Midbrain (tissue), 1 donor: Measurements from ENCODE around the gene ICAM2.
"Not testable (repeated sequence)": the region's sequence is repeated elsewhere in the genome, so short reads cannot be mapped to it uniquely, and the experiment has no call there.

Experiments used
- DNase-seq: peaks from one replicate; lab custom pipeline; 2025; lab: John Stamatoyannopoulos, UW

ICAM2 gene

DNA sequence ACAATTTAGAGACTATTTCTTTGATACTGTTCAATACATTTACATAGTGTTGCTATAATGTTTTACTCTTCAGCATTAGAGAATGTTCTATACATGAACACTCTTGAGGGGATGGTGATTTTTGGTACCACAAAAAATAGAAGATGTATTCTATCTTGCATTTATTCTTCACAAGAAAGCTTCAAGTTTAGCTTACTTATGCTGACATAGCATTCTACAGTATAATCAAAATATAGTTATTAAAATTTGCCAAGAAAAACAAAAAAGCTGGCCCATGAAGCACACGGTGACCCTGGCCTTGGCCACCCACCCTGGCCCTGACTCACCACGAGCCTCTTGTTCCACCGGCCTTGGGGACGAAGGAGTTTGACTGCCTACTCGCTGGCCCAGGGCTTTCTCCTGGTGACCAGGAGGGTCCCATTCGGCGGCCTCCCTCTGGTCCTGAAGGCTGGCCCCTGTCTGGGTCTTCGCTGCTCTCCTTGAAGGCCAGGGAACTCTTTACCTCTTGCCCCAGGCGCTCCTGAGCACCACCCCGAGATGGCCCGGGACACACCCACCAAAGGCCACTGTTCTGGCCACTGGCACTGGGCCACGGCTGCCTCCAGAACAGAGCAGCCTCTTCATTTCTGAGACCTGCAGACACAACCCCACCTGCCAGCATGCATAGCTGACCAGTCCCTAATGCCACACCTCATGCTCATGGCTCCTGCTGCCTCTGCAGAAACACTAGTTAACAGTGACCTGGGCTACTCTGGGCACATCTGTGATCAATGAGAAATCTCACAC is 22.5 kb upstream of the ICAM2 start:
- no peak for DNase-seq

DNA sequence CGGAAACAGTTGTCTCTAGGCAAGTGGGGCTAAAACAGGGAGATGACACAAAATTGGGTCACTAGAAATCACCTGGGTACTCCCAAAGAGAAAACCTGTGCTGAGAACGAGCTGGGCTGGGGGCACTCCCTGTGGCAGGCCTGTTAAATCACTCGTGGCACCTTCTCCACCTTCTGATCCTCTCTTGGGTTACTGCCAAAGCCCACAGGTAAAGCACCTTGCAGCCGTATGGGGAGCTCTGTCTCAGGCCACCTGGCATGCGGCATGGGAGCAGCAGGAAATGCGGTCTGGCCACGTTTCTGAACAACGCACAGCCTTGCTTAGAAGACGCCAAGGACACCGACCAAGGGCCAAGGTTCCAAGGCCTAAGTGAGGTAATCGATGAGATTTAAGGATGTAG is 21.5 kb upstream of the ICAM2 start:
- DNase-seq = no peak

DNA sequence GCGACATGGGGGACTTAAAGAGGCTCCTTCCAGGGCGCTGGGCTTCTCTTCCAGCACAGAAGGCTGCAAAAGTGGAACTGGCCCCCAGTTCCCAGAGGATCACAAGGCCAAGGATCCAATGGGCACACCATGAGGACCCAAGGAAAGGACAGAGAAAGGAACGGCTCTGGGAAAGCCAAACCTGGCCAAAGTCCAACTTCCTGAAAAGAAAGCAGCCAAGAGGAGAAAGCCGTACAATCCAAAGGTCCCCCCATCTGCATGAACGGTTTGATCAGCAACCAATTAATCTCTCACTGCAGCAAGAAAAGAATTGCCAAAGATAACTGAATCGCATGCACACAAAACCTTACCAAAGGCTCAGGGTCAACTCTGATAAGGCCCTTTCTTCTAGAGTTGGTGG is 19.8 kb upstream of the ICAM2 start:
- no peak for DNase-seq

DNA sequence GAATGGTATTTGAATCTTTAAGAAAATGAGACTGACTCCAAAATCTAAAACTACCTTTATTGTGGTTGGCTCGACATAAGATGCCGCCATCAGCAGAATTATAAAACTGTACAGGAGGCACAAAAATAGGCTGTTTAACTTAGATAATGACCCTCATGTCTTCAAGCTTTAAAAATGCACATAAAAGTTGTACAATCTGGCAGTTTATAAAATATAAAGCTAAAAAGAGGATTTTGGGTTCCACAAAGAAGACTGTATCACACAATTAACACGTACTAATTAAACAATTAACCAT is 18.6 kb upstream of the ICAM2 start:
- DNase-seq = no peak

DNA sequence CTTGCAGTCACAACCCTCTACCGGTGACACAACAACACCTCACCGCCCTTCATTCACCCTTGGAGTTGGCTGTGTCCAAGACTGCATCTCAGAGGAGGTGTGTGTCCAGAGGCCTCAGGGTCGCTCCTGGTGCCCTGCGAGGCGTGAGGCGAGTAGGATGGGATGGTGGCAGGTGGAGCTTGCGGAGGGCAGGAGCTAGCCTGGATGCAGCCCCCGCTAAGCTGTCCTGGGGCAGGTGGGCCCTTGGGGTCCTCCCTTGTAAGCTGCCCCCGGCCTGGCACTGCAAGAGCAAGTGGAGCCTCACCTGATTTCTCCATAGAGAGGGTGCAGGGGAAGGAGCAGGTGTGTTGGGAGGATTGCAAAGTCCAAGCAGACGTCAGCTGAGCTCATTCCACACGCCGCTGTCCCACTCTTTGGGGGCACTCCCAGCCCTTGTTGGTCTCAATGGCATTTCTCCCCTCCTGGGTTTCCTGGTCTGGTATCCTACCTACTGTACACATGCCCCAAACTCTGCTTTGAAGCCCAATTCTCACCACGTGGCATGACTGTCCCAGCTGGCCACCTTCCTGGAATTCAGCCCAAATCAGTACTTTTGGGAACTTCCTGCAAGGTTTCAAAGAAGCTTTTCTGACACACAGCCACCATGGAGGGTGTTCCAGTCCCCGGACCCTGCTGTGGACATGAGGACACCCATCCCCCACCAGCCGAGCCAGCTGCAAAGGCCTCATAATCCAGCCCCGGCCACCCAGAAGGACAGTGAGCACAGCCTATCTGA is 18.1 kb upstream of the ICAM2 start:
- no peak for DNase-seq

DNA sequence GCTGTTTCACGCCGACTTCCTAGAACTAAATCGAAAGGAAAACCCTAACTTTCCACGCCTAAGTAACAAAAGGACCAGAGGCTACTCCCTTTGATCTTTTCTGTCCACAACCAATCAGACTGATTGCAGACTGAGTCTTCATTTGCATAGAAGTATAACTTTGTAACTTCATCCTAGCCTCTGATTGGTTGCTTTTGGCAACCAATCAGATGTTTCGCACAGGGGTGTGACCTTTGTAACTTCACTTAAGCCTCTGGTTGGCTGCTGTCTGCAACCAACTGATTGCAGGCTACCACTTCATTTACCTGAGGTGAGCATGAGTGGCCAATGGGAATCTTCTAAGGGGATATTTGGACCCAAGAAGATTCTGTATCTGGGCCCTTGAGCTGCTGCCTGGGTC is 17.4 kb upstream of the ICAM2 start:
- no peak for DNase-seq

DNA sequence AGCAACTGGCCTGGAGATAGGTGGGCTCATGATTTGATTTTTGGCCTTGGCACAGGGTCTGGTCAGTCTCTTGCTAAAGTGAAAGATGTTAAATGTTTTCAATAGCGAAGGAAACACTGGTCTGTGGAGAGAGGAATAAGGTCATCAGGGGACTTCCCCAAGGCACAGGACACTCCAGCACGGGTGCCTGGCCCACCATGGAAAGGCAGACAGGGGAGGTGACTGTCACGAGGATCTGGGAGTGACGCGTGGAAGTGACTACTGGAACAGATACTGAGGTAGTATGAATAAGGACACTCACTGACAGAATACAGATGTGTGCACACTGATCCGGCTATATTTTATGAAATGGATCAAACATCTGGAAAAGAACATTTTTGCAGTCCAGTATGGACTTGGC is 16.7 kb upstream of the ICAM2 start:
- no peak for DNase-seq

DNA sequence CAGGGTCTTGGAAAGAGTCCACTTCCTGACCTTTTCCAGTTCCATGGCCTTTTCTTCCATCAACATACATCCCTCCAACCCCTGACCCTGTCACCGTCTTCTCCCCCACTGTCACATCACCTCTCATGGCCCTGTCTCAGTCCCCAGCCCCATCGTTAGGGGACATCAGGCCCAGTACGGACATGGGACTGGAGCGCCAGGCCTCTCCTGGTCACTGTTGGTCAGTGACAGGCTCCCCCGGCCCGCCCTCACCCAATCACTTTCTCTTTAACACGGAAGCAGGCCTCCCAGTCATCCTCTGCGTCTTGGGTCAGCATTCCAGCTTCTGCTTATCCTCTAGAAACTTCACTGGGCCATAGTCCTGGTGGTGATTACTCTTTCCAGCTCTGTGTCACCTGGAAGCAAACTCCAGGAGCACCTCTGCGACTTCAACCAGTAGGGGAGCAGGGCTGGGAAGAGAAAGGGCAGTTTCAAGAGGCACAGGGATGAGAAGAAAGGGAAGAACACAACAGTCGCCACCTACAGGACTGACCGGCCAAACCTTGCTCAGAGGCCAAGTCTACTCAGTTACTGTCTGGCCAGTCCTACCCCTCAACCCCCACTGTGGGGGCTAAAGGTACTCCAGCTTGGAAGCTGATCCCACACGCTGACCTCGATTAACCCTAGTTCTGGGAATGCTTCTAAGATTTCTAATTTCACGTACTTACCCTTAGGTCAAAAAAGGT is 15.9 kb upstream of the ICAM2 start:
- no peak for DNase-seq

DNA sequence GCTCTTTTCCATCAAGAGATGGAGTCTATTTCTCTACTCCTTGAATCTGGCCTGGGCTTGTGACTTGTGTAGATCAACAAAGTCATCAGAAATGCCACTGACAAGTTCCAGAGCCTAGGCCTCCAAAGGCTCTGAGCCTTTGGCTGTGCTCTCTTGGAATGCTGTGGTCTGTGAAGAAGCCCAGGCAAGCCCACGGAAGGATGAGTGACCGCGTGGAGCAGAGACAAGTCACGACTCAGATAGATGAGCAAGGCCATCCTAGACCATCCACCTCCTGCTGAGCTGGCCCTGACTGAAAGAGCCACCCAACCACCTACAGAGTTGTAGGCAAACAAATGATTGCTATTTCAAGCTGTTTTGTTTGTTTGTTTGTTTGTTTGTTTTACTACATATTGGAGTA is 11.6 kb upstream of the ICAM2 start:
- no peak for DNase-seq

DNA sequence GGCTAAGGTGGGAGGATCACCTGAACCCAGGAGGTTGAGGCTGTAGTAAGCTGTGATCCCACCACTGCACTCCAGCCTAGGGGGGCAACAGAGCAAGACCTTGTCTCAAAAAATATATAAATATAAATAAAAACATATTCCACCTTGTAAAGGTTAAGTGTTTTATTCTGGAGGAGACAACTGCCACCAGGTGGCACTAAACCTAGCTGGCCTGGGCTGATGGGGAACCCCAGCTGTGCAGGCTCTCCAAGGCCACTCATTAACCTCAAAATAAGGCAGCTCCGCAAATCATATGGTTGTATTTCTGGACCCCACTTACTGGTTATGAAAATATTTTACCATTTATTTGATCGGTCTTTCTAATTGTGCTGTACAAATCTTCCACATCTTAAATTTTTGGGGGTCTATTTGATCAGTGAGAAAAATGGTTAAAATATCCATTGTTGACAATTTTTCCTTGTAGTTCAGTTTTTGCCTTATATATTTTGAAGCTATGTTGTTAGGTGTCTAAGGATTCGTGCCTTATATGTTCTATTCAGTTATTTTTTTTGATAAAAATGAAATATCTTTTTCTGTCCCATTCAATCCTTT is 8.5 kb upstream of the ICAM2 start:
- DNase-seq = peak; percentile 51

DNA sequence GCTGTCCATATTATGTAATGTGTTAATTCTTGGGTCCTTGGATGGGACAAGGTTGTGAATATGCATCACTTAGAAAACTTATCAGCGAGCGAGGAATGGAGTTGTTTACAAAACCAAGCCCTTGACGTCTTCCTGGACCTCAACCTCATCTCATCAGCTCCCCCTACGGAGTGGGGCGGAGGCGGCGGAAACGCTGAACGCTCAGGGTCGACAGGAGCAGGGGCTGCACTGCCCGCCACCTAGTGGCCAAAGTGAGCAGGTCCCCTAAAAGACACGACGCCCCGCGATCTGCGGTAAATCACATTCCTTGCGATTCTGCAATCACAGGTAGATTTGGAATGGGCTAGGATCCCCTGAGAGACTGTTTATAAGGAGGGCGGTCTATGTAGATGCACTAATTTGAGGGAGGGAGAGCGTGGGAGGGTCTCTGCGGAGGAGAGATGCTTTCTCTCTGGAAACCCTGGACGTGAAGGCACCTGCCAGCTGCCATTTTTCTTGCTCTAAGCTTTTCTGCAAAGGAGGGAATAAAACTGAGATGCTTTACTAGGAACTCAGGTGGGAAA is 5.4 kb upstream of the ICAM2 start:
- DNase-seq = peak; percentile 7

DNA sequence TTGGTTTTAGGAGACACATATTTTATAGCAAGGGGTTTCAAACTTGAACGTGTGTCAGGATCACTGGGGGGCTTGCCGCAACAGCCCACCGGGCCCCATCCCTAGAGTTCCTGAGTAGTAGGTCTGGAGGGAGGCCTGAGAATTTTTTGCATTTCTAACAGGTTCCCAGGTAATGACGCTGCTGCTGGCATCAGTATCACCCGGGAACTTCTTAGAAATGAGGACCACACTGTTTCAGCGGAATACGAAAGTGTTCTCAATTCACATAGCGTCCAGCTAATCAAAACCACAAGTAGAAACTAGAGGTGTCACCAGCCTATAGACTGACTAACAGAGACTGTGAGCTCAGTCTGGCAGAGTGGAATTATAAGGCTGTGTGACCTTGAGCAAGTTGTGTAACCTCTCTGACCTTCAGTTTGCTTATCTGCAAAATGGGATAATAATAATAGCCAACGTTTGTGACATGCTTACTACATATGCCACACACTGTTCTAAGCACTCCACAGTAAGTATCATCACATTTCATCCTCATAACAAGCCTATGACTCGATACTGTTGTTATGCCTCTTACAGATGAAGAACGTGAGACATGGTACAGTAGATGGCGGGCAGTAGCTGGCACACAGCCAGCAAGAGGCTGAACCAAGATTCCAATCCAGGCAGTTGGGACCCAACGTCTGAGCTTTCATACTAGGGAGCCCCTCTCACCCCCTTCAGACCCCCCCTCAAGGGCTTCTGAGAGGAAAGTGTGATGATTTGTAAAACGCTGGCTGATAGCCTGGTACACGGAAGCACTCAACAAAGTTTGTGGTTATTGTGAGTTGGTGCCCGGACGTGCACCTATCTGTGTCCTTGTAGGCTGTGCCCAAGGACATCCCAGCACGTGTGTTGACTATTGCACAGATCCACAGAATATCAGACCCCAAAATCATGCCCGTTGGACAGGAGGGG is 4.6 kb upstream of the ICAM2 start:
- no peak for DNase-seq

DNA sequence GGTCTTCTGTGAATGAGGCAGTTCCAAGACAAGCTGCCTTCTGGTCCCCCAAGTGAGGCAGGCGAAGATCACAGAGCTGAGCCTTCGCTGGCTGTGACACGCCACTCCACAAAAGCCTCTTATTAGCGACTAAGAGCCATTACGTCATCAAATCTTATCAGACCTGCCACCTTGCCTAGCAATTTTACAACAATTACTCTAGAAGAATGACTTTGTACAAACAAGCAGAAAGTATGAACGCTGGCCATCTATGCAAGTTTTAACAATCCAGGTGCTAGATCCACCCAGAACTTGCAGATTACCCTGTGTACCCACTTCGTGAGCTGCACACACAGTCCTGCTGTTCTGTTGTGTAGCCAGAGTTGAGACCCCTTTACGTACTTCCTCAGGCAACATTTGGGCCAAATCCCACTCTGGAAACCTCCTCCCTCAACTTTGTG is 3.8 kb upstream of the ICAM2 start:
- no peak for DNase-seq

DNA sequence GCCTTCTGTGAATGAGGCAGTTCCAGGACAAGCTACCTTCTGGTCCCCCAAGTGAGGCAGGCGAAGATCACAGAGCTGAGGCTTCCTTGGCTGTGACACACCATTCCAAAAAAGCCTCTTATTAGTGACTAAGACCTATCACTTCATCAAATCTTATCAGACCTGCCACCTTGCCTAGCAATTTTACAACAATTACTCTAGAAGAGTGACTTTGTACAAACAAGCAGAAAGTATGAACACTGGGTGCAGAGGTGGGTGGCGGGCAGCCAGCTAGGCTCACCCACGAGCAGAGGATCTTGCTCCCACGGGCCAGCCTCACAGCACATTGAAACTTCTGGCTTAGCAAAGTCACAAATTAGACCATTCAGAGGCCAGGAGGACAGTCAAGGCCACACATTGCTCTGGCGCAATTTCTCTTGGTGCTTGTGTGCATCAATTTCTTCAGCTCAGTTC is 2.2 kb upstream of the ICAM2 start:
- DNase-seq = no peak

DNA sequence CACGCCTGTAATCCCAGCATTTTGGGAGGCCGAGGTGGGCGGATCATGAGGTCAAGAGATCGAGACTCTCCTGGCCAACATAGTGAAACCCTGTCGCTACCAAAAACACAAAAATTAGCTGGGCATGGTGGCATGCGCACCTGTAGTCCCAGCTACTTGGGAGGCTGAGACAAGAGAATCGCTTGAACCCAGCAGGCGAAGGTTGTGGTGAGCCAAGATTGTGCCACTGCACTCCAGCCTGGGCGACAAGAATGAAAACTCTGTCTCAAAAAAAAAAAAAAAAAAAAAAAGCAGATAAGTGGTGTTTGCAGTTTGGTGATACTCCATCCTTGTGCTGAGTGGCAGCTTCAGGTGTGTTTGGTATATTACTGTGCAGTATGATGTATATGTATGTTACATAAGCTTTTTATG is 877 bp downstream of the ICAM2 start:
- not testable (repeated sequence) for DNase-seq

DNA sequence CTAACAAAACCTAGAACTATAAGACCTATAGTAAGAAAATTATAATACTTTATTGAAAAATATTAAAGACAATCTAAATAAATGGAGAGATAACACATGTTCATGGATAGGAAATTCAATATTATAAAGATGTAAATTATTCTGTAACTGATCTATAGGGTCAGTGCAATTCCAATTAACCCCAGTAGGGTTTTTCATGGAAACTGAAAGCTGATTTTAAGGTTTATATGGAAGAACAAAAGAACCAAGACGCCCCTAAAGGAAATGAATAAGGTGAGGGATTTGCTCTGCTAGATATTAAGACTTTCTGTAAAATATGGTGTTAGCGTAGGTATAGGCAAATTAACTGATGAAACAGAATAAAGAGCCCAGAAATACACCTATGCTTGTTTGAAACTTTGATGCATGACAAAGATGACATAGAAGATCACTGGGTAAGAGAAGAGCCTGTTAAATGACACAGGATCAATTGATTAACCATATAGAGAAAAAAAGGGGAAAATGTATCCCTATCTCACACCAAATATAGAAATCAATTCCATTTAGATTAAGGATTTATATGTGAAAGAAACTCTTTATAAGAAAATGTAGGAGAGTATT is 3.0 kb downstream of the ICAM2 start:
- DNase-seq = no peak

DNA sequence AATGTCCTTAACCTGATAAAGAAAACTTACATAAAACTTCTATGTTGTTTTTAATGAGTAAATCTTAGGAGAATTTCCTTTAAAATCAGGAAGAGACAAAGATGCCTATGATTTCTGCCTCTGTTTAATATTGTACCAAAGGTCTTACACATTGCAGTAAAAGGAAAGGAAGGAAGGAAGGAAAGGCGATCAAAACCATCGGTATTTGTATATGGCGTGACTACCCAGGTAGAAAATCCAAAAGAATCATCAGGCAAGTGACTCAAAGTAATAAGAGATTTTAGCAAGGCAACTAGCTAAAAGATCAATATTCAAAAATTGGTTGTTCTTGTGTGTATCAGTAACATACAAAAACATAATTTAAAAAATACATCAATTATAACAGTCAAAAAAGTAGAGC is 3.5 kb downstream of the ICAM2 start:
- no peak for DNase-seq

DNA sequence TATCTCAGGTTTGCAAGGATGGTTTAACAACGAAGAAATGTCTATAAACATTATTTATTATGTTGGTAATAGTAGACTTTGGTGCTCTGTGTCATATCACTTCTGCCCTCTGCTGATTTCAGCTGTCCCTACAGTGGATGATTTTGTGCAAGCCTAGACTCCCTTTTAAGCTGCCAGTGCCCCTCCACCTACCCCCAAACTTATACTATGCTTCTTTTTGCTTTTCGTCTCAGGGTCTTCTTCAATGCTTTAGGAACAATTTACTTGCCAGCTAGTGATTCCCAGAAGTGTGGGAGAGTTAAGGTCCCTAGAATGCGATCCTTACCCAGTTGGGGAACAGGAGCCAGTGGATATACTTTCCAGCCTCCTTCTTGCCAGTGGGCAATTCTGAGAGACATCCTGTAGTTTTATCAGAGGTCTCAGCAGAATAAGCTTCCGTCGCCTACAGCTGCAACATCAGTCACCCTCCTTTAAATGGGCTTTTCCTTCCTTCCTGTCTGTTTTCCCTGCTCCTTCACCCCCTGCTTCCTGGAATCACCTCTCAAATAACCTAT is 4.1 kb downstream of the ICAM2 start:
- no peak for DNase-seq

DNA sequence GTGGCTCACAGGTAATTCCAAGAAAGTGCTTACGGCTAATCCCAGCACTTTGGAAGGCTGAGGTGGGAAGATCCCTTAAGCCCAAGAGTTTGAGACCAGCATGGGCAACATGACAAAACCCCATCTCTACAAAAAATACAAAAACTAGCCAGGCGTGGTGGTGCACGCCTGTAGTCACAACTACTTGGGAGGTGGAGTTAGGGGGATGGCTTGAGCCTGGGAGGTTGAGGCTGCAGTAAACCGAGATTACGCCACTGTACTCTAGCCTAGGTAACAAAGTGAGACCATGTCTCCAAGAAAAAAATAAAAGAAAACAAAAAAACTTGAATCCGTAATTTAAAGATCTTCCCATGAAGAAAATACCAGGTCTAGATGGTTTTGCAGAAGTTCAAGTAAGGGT is 5.0 kb downstream of the ICAM2 start:
- no peak for DNase-seq
